Measurements from ENCODE around the gene HPCAL1. TPM values are rescaled to one million over a fixed set of nuclear protein-coding genes. Genes with fewer than 3 reads are reported as not detected.

The HPCAL1 gene
- total RNA-seq, 6 experiments from 2014 or later = 23.1 to 68.8 (median 29.1) TPM

GRCh38 chr2:10400002-10400401, 97.3 kb downstream of the HPCAL1 start:
- no peak overlapping the region for H3K4me3 ChIP-seq
- ATAC-seq (no peak), DNase-seq (no peak)
- 83% methylated on average over 1 of the region's 14 CpGs for WGBS (ENCODE audit: insufficient coverage, low coverage, low lambda C conversion rate, missing lambda C conversion rate)
- intact Hi-C loops (cut with DNase I) = loop anchor here in 1 of 2 donors (10.0 kb wide), 1 partner anchor 85 kb away; no protein-coding TSS in a partner anchor
- H3K36me3 ChIP-seq = no peaks in the 10 kb centered on the region
- no peak for TF ChIP-seq CTCF (IDR thresholded peaks at IDR 0.05)
- no peak for TF ChIP-seq POLR2A (IDR thresholded peaks at IDR 0.05)
- no peaks in the 10 kb centered on the region for H3K9me3 ChIP-seq
- H3K27ac ChIP-seq = peak overlapping the region in 1 of 3 donors; percentile 74
- peaks cover 0 to 44% (median 18%) of the 10 kb centered on the region in 4 donors for H3K4me1 ChIP-seq
- H3K27me3 ChIP-seq = no peaks in the 10 kb centered on the region

- ATAC-seq (peak; percentile 3 to 29 (median 26)), DNase-seq (peak in 2 of 3 donors; percentile 66 to 74)
- TF ChIP-seq POLR2A (IDR thresholded peaks at IDR 0.05) (no peak), CTCF (IDR thresholded peaks at IDR 0.05) (no peak)
- no CpG with 5 or more reads among the region's 11 CpGs for WGBS (ENCODE audit: insufficient coverage, low coverage, low lambda C conversion rate, missing lambda C conversion rate)
- no peaks in the 10 kb centered on the region for H3K36me3 ChIP-seq
- intact Hi-C loops (cut with DNase I) = loop anchor here in 1 of 2 donors (10.0 kb wide), 1 partner anchor 86 kb away; no protein-coding TSS in a partner anchor
- peaks cover 0 to 50% (median 18%) of the 10 kb centered on the region in 4 donors for H3K4me1 ChIP-seq
- H3K4me3 ChIP-seq = no peak overlapping the region
- H3K27ac ChIP-seq = peak overlapping the region; percentile 54 to 74 (median 68)
- H3K27me3 ChIP-seq = no peaks in the 10 kb centered on the region
- H3K9me3 ChIP-seq = no peaks in the 10 kb centered on the region
Observed at GRCh38 chr2:10400568-10400977, 97.9 kb downstream of the HPCAL1 start.

- Histone ChIP-seq H3K36me3 (no peaks in the 10 kb centered on the region), H3K27me3 (no peaks in the 10 kb centered on the region), H3K4me3 (no peak overlapping the region), H3K9me3 (no peaks in the 10 kb centered on the region), H3K4me1 (peaks cover 0 to 57% (median 19%) of the 10 kb centered on the region in 4 donors), H3K27ac (peak overlapping the region; percentile 54 to 74 (median 68))
- ATAC-seq (peak; percentile 83 to 93 (median 92)), DNase-seq (peak; percentile 85 to 94 (median 93))
- intact Hi-C loops (cut with DNase I) = loop anchor here in 1 of 2 donors (10.0 kb wide), 1 partner anchor 86 kb away; no protein-coding TSS in a partner anchor
- TF ChIP-seq POLR2A (IDR thresholded peaks at IDR 0.05) (no peak), CTCF (IDR thresholded peaks at IDR 0.05) (no peak)
- WGBS (ENCODE audit: insufficient coverage, low coverage, low lambda C conversion rate, missing lambda C conversion rate) = 56% methylated on average over 8 of the region's 21 CpGs
Observed at GRCh38 chr2:10400978-10401951, 98.6 kb downstream of the HPCAL1 start.

- peak overlapping the region; percentile 54 to 74 (median 68) for H3K27ac ChIP-seq
- no peaks in the 10 kb centered on the region for H3K36me3 ChIP-seq
- no peaks in the 10 kb centered on the region for H3K9me3 ChIP-seq
- ATAC-seq (peak in 1 of 4 donors; percentile 8), DNase-seq (no peak)
- 73% methylated on average over 10 of the region's 14 CpGs for WGBS (ENCODE audit: insufficient coverage, low coverage, low lambda C conversion rate, missing lambda C conversion rate)
- H3K4me3 ChIP-seq = no peak overlapping the region
- H3K27me3 ChIP-seq = no peaks in the 10 kb centered on the region
- intact Hi-C loops (cut with DNase I) = loop anchor here in 1 of 2 donors (10.0 kb wide), 1 partner anchor 87 kb away; no protein-coding TSS in a partner anchor
- no peak for TF ChIP-seq CTCF (IDR thresholded peaks at IDR 0.05)
- no peak for TF ChIP-seq POLR2A (IDR thresholded peaks at IDR 0.05)
- peaks cover 0 to 65% (median 23%) of the 10 kb centered on the region in 4 donors for H3K4me1 ChIP-seq
Observed at GRCh38 chr2:10402062-10402585, 99.4 kb downstream of the HPCAL1 start.

Data from right lobe of liver (tissue), 6 donors.